Thyroid gland (tissue), 4 donors: ENCODE data around the gene LYRM7. TPM values are rescaled to one million over a fixed set of nuclear protein-coding genes. Genes with fewer than 3 reads are reported as not detected.

Source experiments
- DNase-seq, 2 donors: peaks; one replicate each; pipeline ENCODE4 v3.0.0-alpha.2; 2019
- H3K27ac ChIP-seq, 3 donors: fragments of 200-600 bp; sonication (generic); 1 replicate in 2 of 3; 2 replicates in 1 of 3; pipeline ENCODE4 v1.5.1; 2016 to 2019; ENCODE audit warnings: mild to moderate bottlenecking in 1 of 3, moderate library complexity in 1 of 3
- H3K27me3 ChIP-seq: fragments of 200-600 bp; sonication (generic); one replicate; pipeline ENCODE4 v1.5.1; 2019
- H3K36me3 ChIP-seq, 2 donors: fragments of 200-600 bp; sonication (generic); one replicate each; pipeline ENCODE4 v1.5.1; 2016 to 2019
- H3K4me1 ChIP-seq, 2 donors: fragments of 200-600 bp; sonication (generic); one replicate each; pipeline ENCODE4 v1.5.1; 2017 to 2019
- H3K4me3 ChIP-seq, 3 donors: fragments of 200-600 bp; sonication (generic); replicated peaks in 1 of 3; 1 replicate in 2 of 3; 2 replicates in 1 of 3; pipeline ENCODE4 v1.5.1; 2016; ENCODE audit warnings: mild to moderate bottlenecking in 1 of 3
- H3K9me3 ChIP-seq: fragments of 200-600 bp; sonication (generic); one replicate; pipeline ENCODE4 v1.5.1; 2017
- POLR2A ChIP-seq, 2 donors: fragments of 450-650 bp; IDR thresholded peaks; one replicate each; pipeline ENCODE4 v1.6.1; 2017; ENCODE audit warnings: antibody characterized with exemption in 2 of 2, mild to moderate bottlenecking in 2 of 2, moderate library complexity in 1 of 2
- WGBS, 2 donors: methylation state at CpG; one replicate each; pipeline ENCODE4 v1.1.5; 2017; 5-methylcytosine and 5-hydroxymethylcytosine counted together
- intact Hi-C: fragments of 100-400 bp; cut with DNase I; formaldehyde crosslinking; loops from one replicate; pipeline ENCODE4 v1.15.1; 2023
- total RNA-seq, 4 donors: library from RNA; depleted of rRNA; stranded (reverse); fragments of >200 nt; gene quantifications; one replicate each; pipeline ENCODE4 v1.2.3, GENCODE V29; 2016
- TF ChIP-seq, protein P1 (sequence below), 6 experiments: fragments of 200-600 bp in 3 of 6; fragments of 450-650 bp in 3 of 6; sonication (generic) in 3 of 6; IDR thresholded peaks; one replicate each; pipeline ENCODE4 v1.5.1; 2016 to 2019; ENCODE audit warnings: antibody characterized with exemption in 6 of 6, mild to moderate bottlenecking in 2 of 6, inconsistent platforms in 1 of 6, moderate library complexity in 1 of 6

The LYRM7 gene
- total RNA-seq, 4 donors from 2014 or later: 8.8 to 13.2 (median 9.5) TPM

DNA sequence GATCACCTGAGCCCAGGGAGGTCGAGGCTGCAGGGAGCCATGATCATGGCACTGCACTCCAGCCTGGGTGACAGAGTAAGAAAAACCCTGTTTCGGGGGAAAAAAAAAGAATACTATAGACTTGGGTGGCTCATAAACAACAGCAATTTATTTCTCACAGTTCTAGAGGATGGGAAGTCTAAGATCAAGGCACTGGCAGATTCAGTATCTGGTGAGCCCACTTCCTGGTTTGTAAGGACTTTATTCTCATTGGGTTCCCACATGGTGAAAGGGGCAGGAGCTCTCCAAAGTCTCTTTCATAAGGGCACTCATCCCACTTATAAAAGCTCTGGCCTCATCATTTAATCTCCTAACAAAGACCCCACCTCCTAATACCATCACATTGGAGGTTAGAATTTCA, 14.4 kb upstream of the LYRM7 start:
- intact Hi-C loops: no loop called here
- DNase-seq: no peak
- no peaks in the 10 kb centered on the region for H3K4me1 ChIP-seq
- 82 to 98% methylated on average over 2 of the region's 2 CpGs for WGBS, 2 donors
- no peak overlapping the region for H3K4me3 ChIP-seq
- H3K27ac ChIP-seq: no peak overlapping the region
- H3K36me3 ChIP-seq: peaks cover 23 to 24% of the 10 kb centered on the region in 2 donors
- H3K9me3 ChIP-seq: no peaks in the 10 kb centered on the region
- TF ChIP-seq POLR2A (IDR thresholded peaks at IDR 0.05): no peak
- TF ChIP-seq, protein P1, sequence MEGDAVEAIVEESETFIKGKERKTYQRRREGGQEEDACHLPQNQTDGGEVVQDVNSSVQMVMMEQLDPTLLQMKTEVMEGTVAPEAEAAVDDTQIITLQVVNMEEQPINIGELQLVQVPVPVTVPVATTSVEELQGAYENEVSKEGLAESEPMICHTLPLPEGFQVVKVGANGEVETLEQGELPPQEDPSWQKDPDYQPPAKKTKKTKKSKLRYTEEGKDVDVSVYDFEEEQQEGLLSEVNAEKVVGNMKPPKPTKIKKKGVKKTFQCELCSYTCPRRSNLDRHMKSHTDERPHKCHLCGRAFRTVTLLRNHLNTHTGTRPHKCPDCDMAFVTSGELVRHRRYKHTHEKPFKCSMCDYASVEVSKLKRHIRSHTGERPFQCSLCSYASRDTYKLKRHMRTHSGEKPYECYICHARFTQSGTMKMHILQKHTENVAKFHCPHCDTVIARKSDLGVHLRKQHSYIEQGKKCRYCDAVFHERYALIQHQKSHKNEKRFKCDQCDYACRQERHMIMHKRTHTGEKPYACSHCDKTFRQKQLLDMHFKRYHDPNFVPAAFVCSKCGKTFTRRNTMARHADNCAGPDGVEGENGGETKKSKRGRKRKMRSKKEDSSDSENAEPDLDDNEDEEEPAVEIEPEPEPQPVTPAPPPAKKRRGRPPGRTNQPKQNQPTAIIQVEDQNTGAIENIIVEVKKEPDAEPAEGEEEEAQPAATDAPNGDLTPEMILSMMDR (IDR thresholded peaks at IDR 0.05): no peak
- no peaks in the 10 kb centered on the region for H3K27me3 ChIP-seq

DNA sequence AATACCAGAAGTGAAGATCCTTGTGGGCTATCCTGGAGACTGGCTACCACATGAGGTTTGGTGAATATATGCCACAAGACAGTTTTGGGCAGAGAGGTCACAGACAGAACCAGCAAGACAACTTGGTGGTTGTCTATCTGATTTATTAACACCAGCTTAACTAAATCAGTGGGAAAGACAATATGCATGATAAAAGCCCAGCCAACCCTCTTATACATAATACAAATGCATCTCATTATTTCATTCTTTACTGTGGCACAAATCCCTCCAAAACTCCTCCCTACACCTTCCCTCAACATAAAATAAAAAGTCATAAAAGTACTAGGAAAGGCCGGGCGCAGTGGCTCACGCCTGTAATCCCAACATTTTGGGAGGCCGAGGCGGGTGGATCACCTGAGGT, 13.8 kb upstream of the LYRM7 start:
- Histone ChIP-seq H3K4me1 (no peaks in the 10 kb centered on the region), H3K9me3 (no peaks in the 10 kb centered on the region), H3K4me3 (no peak overlapping the region), H3K36me3 (peaks cover 24 to 30% of the 10 kb centered on the region in 2 donors), H3K27me3 (no peaks in the 10 kb centered on the region), H3K27ac (no peak overlapping the region)
- intact Hi-C loops: no loop called here
- no peak for DNase-seq
- WGBS, 2 donors: 98 to 99% methylated on average over 5 of the region's 5 CpGs
- TF ChIP-seq, protein P1 (IDR thresholded peaks at IDR 0.05): no peak
- no peak for TF ChIP-seq POLR2A (IDR thresholded peaks at IDR 0.05)

DNA sequence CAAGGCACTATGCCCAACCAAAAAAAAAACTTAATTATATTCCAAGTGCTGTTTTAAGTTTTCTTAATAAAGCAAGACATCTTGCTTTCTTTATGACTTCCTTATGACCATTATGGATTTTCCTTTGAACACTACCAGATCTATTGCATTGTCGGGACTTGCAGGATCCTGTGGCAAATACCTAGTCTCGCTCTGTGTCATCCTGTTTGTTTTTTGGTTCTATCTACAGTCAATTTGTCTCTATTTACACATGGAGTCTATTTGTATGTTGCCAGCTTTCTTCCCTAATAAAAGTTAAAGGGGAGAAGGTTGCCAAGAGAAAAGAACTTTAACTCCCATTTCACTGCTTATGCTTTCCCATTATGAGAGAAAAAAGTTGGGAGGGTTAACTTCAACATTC, 10.6 kb upstream of the LYRM7 start:
- 61 to 69% methylated on average over 2 of the region's 2 CpGs for WGBS, 2 donors
- Histone ChIP-seq H3K9me3 (no peaks in the 10 kb centered on the region), H3K4me3 (no peak overlapping the region), H3K36me3 (peaks cover 24 to 35% of the 10 kb centered on the region in 2 donors), H3K4me1 (peaks cover 5 to 11% of the 10 kb centered on the region in 2 donors), H3K27me3 (no peaks in the 10 kb centered on the region), H3K27ac (no peak overlapping the region)
- TF ChIP-seq POLR2A (IDR thresholded peaks at IDR 0.05): no peak
- TF ChIP-seq, protein P1 (IDR thresholded peaks at IDR 0.05): no peak
- intact Hi-C loops: no loop called here
- DNase-seq: no peak

DNA sequence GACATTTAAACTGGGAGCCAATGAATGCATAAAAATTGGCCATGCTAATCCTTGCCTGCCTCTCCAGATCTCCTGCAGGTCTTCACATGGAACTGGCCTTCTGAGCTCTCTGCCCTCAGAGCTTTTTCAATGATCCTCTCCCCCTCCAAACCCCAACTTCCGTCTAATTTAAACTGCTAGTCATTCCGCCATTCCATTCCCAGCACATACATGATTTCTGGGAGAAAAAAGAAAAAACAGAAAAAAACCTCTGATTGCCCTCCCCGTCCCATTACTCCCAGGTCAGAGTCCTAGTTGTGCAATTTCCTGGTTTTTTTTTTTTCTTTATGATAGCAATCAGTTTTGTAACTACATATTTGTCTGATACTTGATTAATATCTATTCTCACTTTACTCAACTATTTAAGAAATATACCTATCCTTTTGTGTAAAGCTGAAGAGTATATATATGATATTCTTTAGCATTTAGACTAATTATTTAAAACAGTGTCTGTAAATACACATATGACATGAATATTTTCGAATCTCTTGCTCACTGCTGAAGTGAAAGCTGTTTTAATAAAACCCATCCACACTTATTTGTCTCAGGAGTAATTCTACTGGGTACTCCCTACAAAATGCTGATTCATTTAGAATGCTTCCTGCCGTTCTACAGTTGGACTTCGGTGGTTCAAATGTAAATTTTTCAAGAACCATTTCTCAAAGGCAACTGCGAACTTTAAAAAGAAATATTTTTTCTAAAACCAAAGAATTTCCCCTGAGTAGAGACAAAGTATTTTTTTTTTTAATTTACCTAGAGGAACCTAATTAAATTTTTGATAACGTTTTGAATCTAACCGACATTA, 7.2 kb upstream of the LYRM7 start:
- H3K4me3 ChIP-seq: peak overlapping the region in 2 of 3 donors; percentile 76 to 82
- H3K36me3 ChIP-seq: peaks cover 21 to 35% of the 10 kb centered on the region in 2 donors
- intact Hi-C loops: no loop called here
- H3K27ac ChIP-seq: peak overlapping the region; percentile 96 to 98 (median 96)
- no peak for DNase-seq
- 23 to 26% methylated on average over 9 of the region's 9 CpGs for WGBS, 2 donors
- H3K9me3 ChIP-seq: no peaks in the 10 kb centered on the region
- TF ChIP-seq, protein P1 (IDR thresholded peaks at IDR 0.05): peak in 1 of 6 experiments; percentile 8
- TF ChIP-seq POLR2A (IDR thresholded peaks at IDR 0.05): no peak
- H3K27me3 ChIP-seq: no peaks in the 10 kb centered on the region
- peaks cover 5 to 14% of the 10 kb centered on the region in 2 donors for H3K4me1 ChIP-seq
